ENCODE data around the gene ARHGEF10L. TPM values are rescaled to one million over a fixed set of nuclear protein-coding genes. Genes with fewer than 3 reads are reported as not detected.

The ARHGEF10L gene
- total and polyA plus RNA-seq, 4 donors = 15.0 to 43.4 (median 24.3) TPM

DNA sequence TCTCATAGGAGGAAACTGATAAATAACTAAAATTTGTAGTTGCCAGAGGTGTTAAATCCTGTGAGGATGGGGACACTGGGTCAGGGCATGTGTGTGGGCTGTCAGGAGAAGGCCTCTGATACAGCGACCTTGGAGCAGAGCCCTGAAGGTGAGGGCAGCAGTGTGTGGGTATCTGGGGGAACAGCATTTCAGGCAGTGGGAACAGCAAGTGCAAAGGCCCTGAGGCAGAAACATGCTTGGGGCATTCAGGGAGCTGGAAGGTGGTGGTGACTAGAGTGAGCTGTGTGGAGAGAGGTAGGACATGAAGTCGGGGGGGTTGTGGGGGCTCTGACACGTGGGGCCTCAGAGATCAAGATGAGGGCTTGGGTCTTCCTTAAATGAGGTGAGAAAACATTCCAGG is 30.7 kb downstream of the ARHGEF10L start:
- Histone ChIP-seq H3K27ac (ENCODE audit: low read depth in 1 of 2, low read length in 1 of 2) (peak overlapping the region; percentile 83 to 93), H3K4me1 (ENCODE audit: control insufficient read depth in 5 of 5, insufficient read depth in 5 of 5, low read length in 5 of 5) (peaks cover 7 to 37% (median 25%) of the 10 kb centered on the region in 5 donors), H3K36me3 (ENCODE audit: control insufficient read depth in 4 of 4, insufficient read depth in 4 of 4, low read length in 4 of 4) (no peaks in the 10 kb centered on the region), H3K9ac (ENCODE audit: insufficient read depth in 1 of 2, low read length in 2 of 2) (no peak overlapping the region), H3K9me3 (ENCODE audit: control insufficient read depth in 4 of 4, insufficient read depth in 3 of 4, low read length in 3 of 4) (no peaks in the 10 kb centered on the region), H3K27me3 (ENCODE audit: control insufficient read depth in 3 of 3, insufficient read depth in 3 of 3, low read length in 2 of 3) (no peaks in the 10 kb centered on the region), H3K4me3 (no peak overlapping the region)
- DNase-seq (no peak), ATAC-seq (ENCODE audit: insufficient read depth, low FRiP score) (no peak)
- 80% methylated on average over 3 of the region's 3 CpGs for WGBS, 2 donors
- TF ChIP-seq, protein P1, sequence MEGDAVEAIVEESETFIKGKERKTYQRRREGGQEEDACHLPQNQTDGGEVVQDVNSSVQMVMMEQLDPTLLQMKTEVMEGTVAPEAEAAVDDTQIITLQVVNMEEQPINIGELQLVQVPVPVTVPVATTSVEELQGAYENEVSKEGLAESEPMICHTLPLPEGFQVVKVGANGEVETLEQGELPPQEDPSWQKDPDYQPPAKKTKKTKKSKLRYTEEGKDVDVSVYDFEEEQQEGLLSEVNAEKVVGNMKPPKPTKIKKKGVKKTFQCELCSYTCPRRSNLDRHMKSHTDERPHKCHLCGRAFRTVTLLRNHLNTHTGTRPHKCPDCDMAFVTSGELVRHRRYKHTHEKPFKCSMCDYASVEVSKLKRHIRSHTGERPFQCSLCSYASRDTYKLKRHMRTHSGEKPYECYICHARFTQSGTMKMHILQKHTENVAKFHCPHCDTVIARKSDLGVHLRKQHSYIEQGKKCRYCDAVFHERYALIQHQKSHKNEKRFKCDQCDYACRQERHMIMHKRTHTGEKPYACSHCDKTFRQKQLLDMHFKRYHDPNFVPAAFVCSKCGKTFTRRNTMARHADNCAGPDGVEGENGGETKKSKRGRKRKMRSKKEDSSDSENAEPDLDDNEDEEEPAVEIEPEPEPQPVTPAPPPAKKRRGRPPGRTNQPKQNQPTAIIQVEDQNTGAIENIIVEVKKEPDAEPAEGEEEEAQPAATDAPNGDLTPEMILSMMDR (IDR thresholded peaks at IDR 0.05; ENCODE audit: control extremely low read depth, extremely low read depth) = no peak

- no peak for ATAC-seq (ENCODE audit: insufficient read depth, low FRiP score)
- Histone ChIP-seq H3K9ac (ENCODE audit: insufficient read depth in 1 of 2, low read length in 2 of 2) (no peak overlapping the region), H3K27me3 (ENCODE audit: control insufficient read depth in 3 of 3, insufficient read depth in 3 of 3, low read length in 2 of 3) (no peaks in the 10 kb centered on the region), H3K9me3 (ENCODE audit: control insufficient read depth in 4 of 4, insufficient read depth in 3 of 4, low read length in 3 of 4) (no peaks in the 10 kb centered on the region), H3K36me3 (ENCODE audit: control insufficient read depth in 4 of 4, insufficient read depth in 4 of 4, low read length in 4 of 4) (no peaks in the 10 kb centered on the region), H3K4me1 (ENCODE audit: control insufficient read depth in 5 of 5, insufficient read depth in 5 of 5, low read length in 5 of 5) (peaks cover 7 to 39% (median 20%) of the 10 kb centered on the region in 5 donors), H3K4me3 (no peak overlapping the region), H3K27ac (ENCODE audit: low read depth in 1 of 2, low read length in 1 of 2) (peak overlapping the region in 1 of 2 donors; percentile 11)
- TF ChIP-seq, protein P1 (IDR thresholded peaks at IDR 0.05; ENCODE audit: control extremely low read depth, extremely low read depth) = no peak
- WGBS, 2 donors = 91 to 93% methylated on average over 9 of the region's 9 CpGs
- DNase-seq = no peak
Measured at GRCh38 chr1:17572264-17572985, 32.9 kb downstream of the ARHGEF10L start.

- DNase-seq = peak in 2 of 3 donors; percentile 8 to 44
- WGBS, 2 donors = 36 to 40% methylated on average over 10 of the region's 10 CpGs
- H3K4me3 ChIP-seq = no peak overlapping the region
- H3K36me3 ChIP-seq (ENCODE audit: control insufficient read depth in 4 of 4, insufficient read depth in 4 of 4, low read length in 4 of 4) = no peaks in the 10 kb centered on the region
- peaks cover 7 to 32% (median 20%) of the 10 kb centered on the region in 5 donors for H3K4me1 ChIP-seq (ENCODE audit: control insufficient read depth in 5 of 5, insufficient read depth in 5 of 5, low read length in 5 of 5)
- no peaks in the 10 kb centered on the region for H3K27me3 ChIP-seq (ENCODE audit: control insufficient read depth in 3 of 3, insufficient read depth in 3 of 3, low read length in 2 of 3)
- H3K9ac ChIP-seq (ENCODE audit: insufficient read depth in 1 of 2, low read length in 2 of 2) = no peak overlapping the region
- TF ChIP-seq, protein P1 (IDR thresholded peaks at IDR 0.05; ENCODE audit: control extremely low read depth, extremely low read depth) = no peak
- H3K9me3 ChIP-seq (ENCODE audit: control insufficient read depth in 4 of 4, insufficient read depth in 3 of 4, low read length in 3 of 4) = no peaks in the 10 kb centered on the region
- no peak for ATAC-seq (ENCODE audit: insufficient read depth, low FRiP score)
- no peak overlapping the region for H3K27ac ChIP-seq (ENCODE audit: low read depth in 1 of 2, low read length in 1 of 2)
Measured at GRCh38 chr1:17573518-17574041, 34.1 kb downstream of the ARHGEF10L start.

Measured in lung (tissue), 12 donors.